ENCODE measurements around the gene APBB1IP. TPM values are rescaled to one million over a fixed set of nuclear protein-coding genes. Genes with fewer than 3 reads are reported as not detected.

APBB1IP gene
- total and polyA plus RNA-seq, 3 experiments from 2014 or later: 47.7 to 72.3 (median 48.9) TPM

GRCh38 chr10:26479766-26480492 lies 41.8 kb downstream of the APBB1IP start:
- peaks cover 67 to 87% (median 83%) of the 10 kb centered on the region in 3 donors for H3K4me1 Mint-ChIP-seq
- Histone ChIP-seq H3K36me3 (ENCODE audit: insufficient read depth, low read length) (peaks cover 4% of the 10 kb centered on the region), H3K27me3 (ENCODE audit: insufficient read depth, low read length, poor library complexity, severe bottlenecking) (no peaks in the 10 kb centered on the region), H3K4me1 (ENCODE audit: insufficient read depth, low read length) (peaks cover 90% of the 10 kb centered on the region), H3K27ac (ENCODE audit: low read depth, low read length) (no peak overlapping the region), H3K4me3 (ENCODE audit: low read length) (peak overlapping the region; percentile 27), H3K9me3 (ENCODE audit: low read length) (no peaks in the 10 kb centered on the region)
- no peaks in the 10 kb centered on the region for H3K9me3 Mint-ChIP-seq
- peaks cover 3 to 27% (median 8%) of the 10 kb centered on the region in 3 donors for H3K36me3 Mint-ChIP-seq
- H3K4me3 Mint-ChIP-seq: peak overlapping the region; percentile 9 to 87 (median 73)
- peak in 3 of 5 donors; percentile 43 to 70 (median 64) for DNase-seq
- H3K27ac Mint-ChIP-seq: peak overlapping the region; percentile 84 to 98 (median 92)
- POLR2A ChIA-PET: interaction anchor here (0.6 kb wide), 3 partner anchors 23 to 188 kb away, joined by 3 to 6 read pairs (median 4); no protein-coding TSS in a partner anchor
- H3K27me3 Mint-ChIP-seq: no peaks in the 10 kb centered on the region
- CTCF ChIA-PET: interaction anchor here (0.9 to 1.4 kb wide), 5 partner anchors 9 to 41 kb away, joined by 3 to 4 read pairs (median 3); no protein-coding TSS in a partner anchor

- H3K4me3 ChIP-seq (ENCODE audit: low read length): no peak overlapping the region
- no peaks in the 10 kb centered on the region for H3K9me3 ChIP-seq (ENCODE audit: low read length)
- Mint-ChIP-seq H3K27me3 (no peaks in the 10 kb centered on the region), H3K9me3 (no peaks in the 10 kb centered on the region), H3K4me3 (peak overlapping the region in 5 of 7 donors; percentile 9 to 73 (median 40)), H3K4me1 (peaks cover 69 to 89% (median 87%) of the 10 kb centered on the region in 3 donors), H3K36me3 (peaks cover 1 to 23% (median 8%) of the 10 kb centered on the region in 3 donors), H3K27ac (peak overlapping the region; percentile 48 to 95 (median 90))
- ChIA-PET POLR2A (interaction anchor here (1.0 kb wide), 1 partner anchor 35 kb away, joined by 3 read pairs; no protein-coding TSS in a partner anchor), CTCF (interaction anchor here (0.9 to 1.9 kb wide), 4 partner anchors 10 to 42 kb away, joined by 3 to 5 read pairs (median 3); partner anchors contain the start of gene APBB1IP)
- no peaks in the 10 kb centered on the region for H3K27me3 ChIP-seq (ENCODE audit: insufficient read depth, low read length, poor library complexity, severe bottlenecking)
- peaks cover 89% of the 10 kb centered on the region for H3K4me1 ChIP-seq (ENCODE audit: insufficient read depth, low read length)
- peaks cover 4% of the 10 kb centered on the region for H3K36me3 ChIP-seq (ENCODE audit: insufficient read depth, low read length)
- no peak overlapping the region for H3K27ac ChIP-seq (ENCODE audit: low read depth, low read length)
- no peak for DNase-seq
Measured at GRCh38 chr10:26481315-26481692, 43.2 kb downstream of the APBB1IP start.

- POLR2A ChIA-PET: interaction anchor here (0.7 to 1.1 kb wide), 2 partner anchors 30 to 79 kb away, joined by 3 to 12 read pairs; no protein-coding TSS in a partner anchor
- H3K9me3 Mint-ChIP-seq: no peaks in the 10 kb centered on the region
- Histone ChIP-seq H3K27ac (ENCODE audit: low read depth, low read length) (peak overlapping the region; percentile 51), H3K36me3 (ENCODE audit: insufficient read depth, low read length) (peaks cover 4% of the 10 kb centered on the region), H3K9me3 (ENCODE audit: low read length) (no peaks in the 10 kb centered on the region), H3K27me3 (ENCODE audit: insufficient read depth, low read length, poor library complexity, severe bottlenecking) (no peaks in the 10 kb centered on the region), H3K4me3 (ENCODE audit: low read length) (peak overlapping the region; percentile 23), H3K4me1 (ENCODE audit: insufficient read depth, low read length) (peaks cover 89% of the 10 kb centered on the region)
- H3K27me3 Mint-ChIP-seq: no peaks in the 10 kb centered on the region
- peak overlapping the region; percentile 83 to 95 (median 88) for H3K27ac Mint-ChIP-seq
- CTCF ChIA-PET: interaction anchor here (0.9 to 1.9 kb wide), 5 partner anchors 11 to 43 kb away, joined by 3 to 5 read pairs (median 3); partner anchors contain the start of gene APBB1IP
- peaks cover 1 to 22% (median 6%) of the 10 kb centered on the region in 3 donors for H3K36me3 Mint-ChIP-seq
- H3K4me1 Mint-ChIP-seq: peaks cover 75 to 90% (median 87%) of the 10 kb centered on the region in 3 donors
- DNase-seq: peak in 3 of 5 donors; percentile 68 to 81 (median 71)
- H3K4me3 Mint-ChIP-seq: peak overlapping the region; percentile 63 to 85 (median 75)
Measured at GRCh38 chr10:26481914-26482550, 43.9 kb downstream of the APBB1IP start.

GRCh38 chr10:26483554-26483953 lies 45.4 kb downstream of the APBB1IP start:
- H3K4me3 ChIP-seq (ENCODE audit: low read length): peak overlapping the region; percentile 32
- H3K4me1 ChIP-seq (ENCODE audit: insufficient read depth, low read length): peaks cover 89% of the 10 kb centered on the region
- no peaks in the 10 kb centered on the region for H3K27me3 ChIP-seq (ENCODE audit: insufficient read depth, low read length, poor library complexity, severe bottlenecking)
- H3K36me3 ChIP-seq (ENCODE audit: insufficient read depth, low read length): no peaks in the 10 kb centered on the region
- Mint-ChIP-seq H3K4me3 (peak overlapping the region; percentile 24 to 85 (median 66)), H3K36me3 (peaks cover 0 to 14% (median 1%) of the 10 kb centered on the region in 3 donors), H3K27me3 (no peaks in the 10 kb centered on the region), H3K9me3 (no peaks in the 10 kb centered on the region), H3K4me1 (peaks cover 75 to 90% (median 87%) of the 10 kb centered on the region in 3 donors), H3K27ac (peak overlapping the region; percentile 59 to 95 (median 87))
- ChIA-PET POLR2A (interaction anchor here (0.7 to 0.9 kb wide), 2 partner anchors 30 to 49 kb away, joined by 3 to 4 read pairs; no protein-coding TSS in a partner anchor), CTCF (no interaction called here)
- H3K9me3 ChIP-seq (ENCODE audit: low read length): no peaks in the 10 kb centered on the region
- H3K27ac ChIP-seq (ENCODE audit: low read depth, low read length): no peak overlapping the region
- no peak for DNase-seq

- POLR2A ChIA-PET: interaction anchor here (0.6 to 2.3 kb wide), 4 partner anchors 16 to 46 kb away, joined by 3 to 10 read pairs (median 4); partner anchors contain the start of gene APBB1IP
- peak overlapping the region; percentile 48 to 89 (median 85) for H3K27ac Mint-ChIP-seq
- no peaks in the 10 kb centered on the region for H3K27me3 Mint-ChIP-seq
- Histone ChIP-seq H3K4me3 (ENCODE audit: low read length) (no peak overlapping the region), H3K9me3 (ENCODE audit: low read length) (no peaks in the 10 kb centered on the region), H3K27me3 (ENCODE audit: insufficient read depth, low read length, poor library complexity, severe bottlenecking) (no peaks in the 10 kb centered on the region), H3K36me3 (ENCODE audit: insufficient read depth, low read length) (no peaks in the 10 kb centered on the region), H3K27ac (ENCODE audit: low read depth, low read length) (no peak overlapping the region), H3K4me1 (ENCODE audit: insufficient read depth, low read length) (peaks cover 83% of the 10 kb centered on the region)
- H3K4me3 Mint-ChIP-seq: peak overlapping the region in 6 of 7 donors; percentile 12 to 60 (median 37)
- CTCF ChIA-PET: interaction anchor here (1.6 to 2.4 kb wide), 2 partner anchors 9 to 17 kb away, joined by 5 to 6 read pairs; no protein-coding TSS in a partner anchor
- H3K36me3 Mint-ChIP-seq: peaks cover 0 to 15% (median 3%) of the 10 kb centered on the region in 3 donors
- no peaks in the 10 kb centered on the region for H3K9me3 Mint-ChIP-seq
- H3K4me1 Mint-ChIP-seq: peaks cover 73 to 95% (median 88%) of the 10 kb centered on the region in 3 donors
- no peak for DNase-seq
Measured at GRCh38 chr10:26485150-26485941, 47.2 kb downstream of the APBB1IP start.

GRCh38 chr10:26486304-26486703 lies 48.2 kb downstream of the APBB1IP start:
- Histone ChIP-seq H3K27me3 (ENCODE audit: insufficient read depth, low read length, poor library complexity, severe bottlenecking) (no peaks in the 10 kb centered on the region), H3K27ac (ENCODE audit: low read depth, low read length) (peak overlapping the region; percentile 72), H3K36me3 (ENCODE audit: insufficient read depth, low read length) (no peaks in the 10 kb centered on the region), H3K4me3 (ENCODE audit: low read length) (peak overlapping the region; percentile 1), H3K9me3 (ENCODE audit: low read length) (no peaks in the 10 kb centered on the region), H3K4me1 (ENCODE audit: insufficient read depth, low read length) (peaks cover 74% of the 10 kb centered on the region)
- CTCF ChIA-PET: interaction anchor here (1.2 to 2.4 kb wide), 4 partner anchors 10 to 38 kb away, joined by 3 to 7 read pairs (median 6); no protein-coding TSS in a partner anchor
- peak overlapping the region; percentile 79 to 96 (median 90) for H3K27ac Mint-ChIP-seq
- H3K36me3 Mint-ChIP-seq: peaks cover 0 to 17% (median 3%) of the 10 kb centered on the region in 3 donors
- DNase-seq: no peak
- no peaks in the 10 kb centered on the region for H3K27me3 Mint-ChIP-seq
- H3K9me3 Mint-ChIP-seq: no peaks in the 10 kb centered on the region
- peak overlapping the region; percentile 40 to 77 (median 60) for H3K4me3 Mint-ChIP-seq
- POLR2A ChIA-PET: interaction anchor here (0.6 to 2.3 kb wide), 5 partner anchors 10 to 785 kb away, joined by 3 to 10 read pairs (median 5); partner anchors contain the start of gene APBB1IP
- peaks cover 64 to 91% (median 79%) of the 10 kb centered on the region in 3 donors for H3K4me1 Mint-ChIP-seq

All from CD8-positive, alpha-beta memory T cell (primary cell).